ENCODE measurements around the gene SGSM2. TPM values are rescaled to one million over a fixed set of nuclear protein-coding genes. Genes with fewer than 3 reads are reported as not detected.

The SGSM2 gene
- total and polyA plus RNA-seq, 2 of the 13 experiments (the other 11 are each of a cell fraction or from before 2014, with no cell fraction given): 30.4 to 51.3 TPM

- TF ChIP-seq HNF1B (CRISPR knock-in tag; IDR thresholded peaks at IDR 0.05): no peak
- no peak for TF ChIP-seq ARID5B (CRISPR knock-in tag; IDR thresholded peaks at IDR 0.05)
- TF ChIP-seq HMGXB3 (CRISPR knock-in tag; IDR thresholded peaks at IDR 0.05; ENCODE audit: borderline replicate concordance): no peak
- no peak for TF ChIP-seq TFE3 (CRISPR knock-in tag; IDR thresholded peaks at IDR 0.05)
- no peak for TF ChIP-seq HNF4A (CRISPR knock-in tag; IDR thresholded peaks at IDR 0.05)
Measured at GRCh38 chr17:2292100-2292499, 45.2 kb upstream of the SGSM2 start (continued).

Measured in HepG2 (cell line).